HG03066 (cell line): ENCODE data around the gene IFNAR2.

Experiments
- ATAC-seq: cut with Tn5 transposase; IDR thresholded peaks from one replicate; pipeline ENCODE4 v1.9.1; 2021; ENCODE audit warnings: low read depth; ENCODE audit not compliant: unreplicated experiment

The IFNAR2 gene

DNA sequence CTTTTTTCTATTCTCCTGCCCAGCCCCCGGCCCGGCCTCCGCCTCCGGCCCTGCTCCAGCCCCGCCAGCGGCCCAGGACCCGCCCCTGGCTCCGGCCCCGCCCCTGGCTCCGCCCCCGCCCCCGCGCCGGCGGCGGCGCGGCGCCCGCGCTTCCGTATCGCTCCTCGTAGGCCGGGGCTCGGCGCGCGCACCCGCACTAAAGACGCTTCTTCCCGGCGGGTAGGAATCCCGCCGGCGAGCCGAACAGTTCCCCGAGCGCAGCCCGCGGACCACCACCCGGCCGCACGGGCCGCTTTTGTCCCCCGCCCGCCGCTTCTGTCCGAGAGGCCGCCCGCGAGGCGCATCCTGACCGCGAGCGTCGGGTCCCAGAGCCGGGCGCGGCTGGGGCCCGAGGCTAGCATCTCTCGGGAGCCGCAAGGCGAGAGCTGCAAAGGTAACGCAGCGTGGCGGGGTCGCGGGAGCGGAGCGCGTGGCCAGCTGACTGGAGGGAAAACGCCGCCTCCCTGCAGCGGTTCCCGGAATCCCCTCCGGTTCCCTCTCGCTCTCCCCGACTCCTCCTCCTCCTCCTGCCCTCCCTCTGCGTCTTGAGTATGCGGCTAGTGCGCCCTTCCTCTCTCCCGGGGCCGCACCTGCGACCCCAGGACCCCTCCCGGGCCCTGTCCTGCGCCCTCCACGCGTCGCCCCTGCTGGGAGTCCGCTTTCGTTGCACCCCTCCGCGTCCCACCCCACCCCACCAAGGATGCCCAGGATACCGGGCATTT lies at the start of gene IFNAR2:
TSS of gene IFNAR2 (plus strand) at position 155 of the 761 bp plus-strand sequence. CDS start 11,985 bp downstream, outside the sequence.
- ATAC-seq, result peak; percentile 60

DNA sequence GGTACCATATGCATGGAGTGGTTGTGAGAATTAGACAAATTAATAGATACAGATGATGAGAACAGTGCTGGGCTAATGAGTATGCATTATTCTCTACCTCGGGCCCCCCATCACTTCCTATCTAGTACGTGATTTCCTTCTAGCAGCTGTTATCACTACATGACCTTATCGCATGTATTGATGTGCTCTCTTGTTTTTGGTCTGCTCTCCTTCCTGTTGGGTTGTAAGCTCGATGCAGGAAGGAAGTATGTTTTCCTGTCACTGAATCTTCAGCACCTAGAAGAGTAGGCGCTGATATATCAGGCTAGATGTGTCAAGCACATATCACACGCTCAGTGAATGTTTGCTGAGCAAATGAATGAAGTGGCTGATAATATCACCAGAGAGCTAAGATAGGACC lies 43.9 kb upstream of the IFNAR2 start:
- no peak for ATAC-seq

DNA sequence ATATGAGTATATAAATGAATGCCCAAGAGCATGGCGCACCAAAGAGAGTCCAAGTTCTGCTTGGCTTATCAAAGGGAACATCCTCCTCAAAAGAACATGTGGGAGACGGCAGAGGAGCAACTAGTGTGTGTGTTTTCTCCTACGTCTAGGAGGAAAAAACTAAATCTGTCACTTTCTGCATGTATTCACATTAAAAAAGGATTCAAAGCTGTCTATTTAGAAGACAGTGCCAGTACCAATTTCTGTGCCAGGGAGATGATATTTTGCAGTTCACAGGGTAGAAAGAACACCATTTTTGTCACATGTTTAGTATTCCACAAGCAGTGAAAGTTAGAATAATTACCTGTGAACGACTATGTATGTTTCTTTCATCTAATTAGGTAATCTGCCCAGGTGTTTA lies 42.5 kb upstream of the IFNAR2 start:
- ATAC-seq, result no peak

DNA sequence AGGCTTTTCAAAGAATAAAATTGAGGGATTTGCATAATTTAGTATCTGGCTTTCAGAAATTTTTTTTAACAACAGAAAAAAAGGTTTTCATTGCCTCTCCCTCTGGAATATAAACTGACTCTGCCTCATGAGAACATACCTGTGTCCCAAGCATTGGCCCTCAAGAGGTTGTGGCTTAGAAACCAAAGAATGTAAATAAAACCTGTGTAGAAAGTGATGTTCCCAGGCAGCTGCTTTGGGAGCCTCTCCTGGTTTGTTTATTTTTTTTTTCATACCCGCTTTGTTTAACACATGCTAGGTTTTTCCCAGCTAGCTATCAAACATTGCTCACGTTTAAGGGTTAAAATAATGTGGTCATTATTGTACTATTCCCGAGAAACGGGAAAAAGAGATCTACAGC lies 40.5 kb upstream of the IFNAR2 start:
- no peak for ATAC-seq

DNA sequence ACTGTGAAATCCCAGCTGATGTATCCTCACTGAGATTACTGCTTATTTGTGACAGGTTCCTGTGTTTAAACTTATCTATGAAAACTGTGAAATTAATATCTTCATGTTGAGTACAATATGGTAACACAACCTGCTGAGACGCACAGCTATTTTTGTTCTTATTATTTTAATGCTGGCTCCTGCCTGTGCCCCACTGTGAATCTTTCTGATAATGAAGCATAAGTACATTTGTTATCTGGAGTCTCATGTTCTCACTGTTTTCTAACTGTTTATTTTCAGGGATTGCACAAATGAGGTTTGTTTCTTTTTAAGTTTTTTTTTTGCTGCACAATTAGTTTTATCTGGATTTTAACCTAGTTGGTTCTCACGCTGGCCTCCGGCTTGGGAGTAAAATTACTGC lies 39.9 kb upstream of the IFNAR2 start:
- no peak for ATAC-seq

DNA sequence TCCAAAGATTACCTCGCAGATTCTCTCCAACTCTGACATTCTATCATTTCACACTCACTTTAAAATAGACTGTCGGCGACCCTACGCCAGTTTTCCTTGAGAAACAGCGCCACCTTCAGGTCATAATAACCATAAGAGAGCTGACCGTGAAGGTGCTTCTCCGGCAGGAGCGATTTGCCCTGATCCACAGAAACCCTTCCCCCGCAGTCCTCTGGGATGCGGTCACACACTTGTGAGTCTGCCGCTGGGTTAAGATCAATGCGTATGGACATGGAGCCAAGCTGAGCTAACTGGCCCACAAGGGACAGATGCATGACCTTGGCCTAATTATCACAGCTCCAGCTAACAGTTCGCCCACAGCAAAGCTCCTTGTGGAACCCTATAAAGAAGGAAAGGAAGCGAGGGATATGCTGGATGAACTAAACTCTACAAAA lies 32.8 kb upstream of the IFNAR2 start:
- ATAC-seq, result no peak

DNA sequence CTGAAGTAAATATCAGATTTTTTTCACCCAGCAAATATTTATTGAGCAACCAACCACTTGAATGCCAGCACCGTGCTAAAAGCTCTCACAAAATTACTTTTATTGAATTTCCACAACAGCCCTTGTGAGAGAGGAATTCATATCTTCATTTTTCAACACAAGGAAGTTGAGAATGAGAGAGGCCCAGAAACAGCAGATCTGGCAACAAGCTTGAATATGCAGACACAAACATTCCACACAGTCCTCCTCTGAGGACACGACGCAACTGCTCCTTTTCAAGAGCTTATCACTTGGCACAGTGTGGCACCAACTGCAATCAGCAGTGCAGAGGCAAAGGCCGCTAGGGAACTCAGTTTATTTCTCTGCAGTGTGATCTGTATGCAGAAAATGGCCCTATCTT lies 32.2 kb upstream of the IFNAR2 start:
- ATAC-seq, result no peak

DNA sequence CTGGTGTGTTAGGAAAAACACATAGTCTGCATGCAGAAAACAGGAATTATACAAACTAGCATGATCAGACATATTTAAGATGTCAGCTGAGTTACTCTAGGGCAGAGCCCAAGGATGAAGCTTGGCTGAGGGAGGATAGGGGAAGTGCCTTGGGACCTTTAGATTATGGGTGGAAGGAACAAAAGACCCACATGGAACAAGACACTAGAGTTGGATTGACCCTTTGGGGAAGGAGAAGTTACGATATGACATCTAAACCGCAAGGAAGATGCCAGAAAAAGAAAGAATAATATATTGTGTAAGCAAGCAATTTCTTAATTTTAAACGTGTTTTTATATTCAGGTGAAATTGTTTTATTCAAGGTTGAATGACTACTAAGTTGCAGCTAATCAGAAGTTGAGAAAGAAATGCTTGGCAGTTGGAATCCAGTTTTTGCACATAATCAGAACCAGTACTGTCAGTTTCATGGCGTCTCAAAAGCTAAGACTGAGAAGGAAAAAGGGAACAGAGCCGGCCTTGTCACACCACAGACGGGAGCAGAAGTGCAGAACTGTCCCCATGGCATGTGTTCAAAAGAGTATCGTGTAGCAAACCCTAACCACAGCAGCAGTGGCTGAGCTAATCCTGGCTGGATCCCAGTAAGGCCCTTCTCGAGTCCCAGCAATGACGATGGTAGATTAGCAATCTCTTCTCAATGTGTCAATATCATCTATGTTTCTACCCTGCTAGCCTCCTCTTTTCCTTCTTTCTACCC lies 31.2 kb upstream of the IFNAR2 start:
- ATAC-seq, result no peak

DNA sequence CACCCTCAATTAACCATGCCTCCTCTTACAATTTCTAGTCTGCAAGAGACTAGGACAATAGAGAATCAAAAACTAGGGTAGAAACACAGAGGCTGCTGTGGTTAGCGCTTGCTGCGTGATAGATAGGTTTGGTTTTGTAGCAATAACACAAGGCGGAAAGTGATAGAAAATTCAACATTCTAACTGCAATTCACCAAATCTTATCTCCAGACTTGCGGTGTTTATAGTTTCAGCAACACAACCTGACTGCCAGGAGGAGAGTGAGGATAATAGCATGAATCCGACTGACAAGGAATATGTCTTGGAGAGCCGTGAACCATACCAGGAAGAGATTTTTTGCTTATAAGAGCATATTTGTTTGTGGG lies 30.7 kb upstream of the IFNAR2 start:
- ATAC-seq, result no peak

DNA sequence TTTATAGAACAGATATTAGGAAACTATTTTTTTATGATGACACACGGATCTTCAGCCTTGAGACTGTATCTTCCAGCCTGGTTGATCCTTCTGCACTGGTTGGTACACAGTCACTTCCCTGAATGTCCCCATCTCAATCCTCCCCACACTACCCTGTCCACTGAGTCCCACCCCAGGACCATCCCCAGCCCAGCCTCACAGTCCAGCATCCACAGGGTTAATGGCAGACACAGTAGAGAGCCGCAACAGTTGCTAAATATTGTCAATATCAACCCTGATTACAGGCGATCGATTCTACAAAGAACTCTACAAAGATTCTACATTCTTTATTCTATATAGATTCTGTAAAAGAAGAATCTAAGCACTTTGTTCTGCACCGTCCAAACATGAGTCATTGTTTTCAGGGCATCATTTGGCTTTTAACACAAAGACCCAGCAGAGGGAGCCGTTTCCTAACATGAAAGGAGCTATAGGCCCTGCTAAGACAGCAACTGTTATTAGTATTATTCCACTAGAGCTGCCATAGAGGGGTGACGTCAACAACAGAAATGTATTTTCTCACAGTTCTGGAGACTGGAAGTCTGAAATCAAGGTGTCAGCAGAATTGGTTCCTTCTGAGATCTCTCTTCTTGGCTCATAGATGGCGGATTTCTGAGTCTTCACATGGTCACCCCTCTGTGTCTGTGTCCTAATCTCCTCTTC lies 30.1 kb upstream of the IFNAR2 start:
- ATAC-seq, result peak; percentile 77

DNA sequence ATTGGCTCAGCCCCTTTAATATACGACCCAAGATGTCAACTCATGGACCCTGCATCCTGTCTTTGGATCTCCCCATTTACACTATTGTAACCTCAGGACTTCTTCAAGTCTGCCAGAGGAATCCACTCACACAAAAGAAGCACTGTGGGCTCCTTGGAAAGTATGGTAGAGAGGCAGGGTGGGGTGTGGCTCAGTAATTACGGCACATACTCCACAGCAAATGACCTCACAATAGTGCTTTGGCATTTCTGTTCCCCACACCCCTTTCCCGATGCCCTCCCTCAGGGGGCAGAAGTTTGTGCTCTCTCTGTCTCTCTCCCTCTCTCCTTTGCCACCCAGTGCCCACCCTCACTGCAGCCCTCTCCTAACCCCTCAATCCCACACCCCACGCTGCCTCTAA lies 27.8 kb upstream of the IFNAR2 start:
- ATAC-seq, result no peak

DNA sequence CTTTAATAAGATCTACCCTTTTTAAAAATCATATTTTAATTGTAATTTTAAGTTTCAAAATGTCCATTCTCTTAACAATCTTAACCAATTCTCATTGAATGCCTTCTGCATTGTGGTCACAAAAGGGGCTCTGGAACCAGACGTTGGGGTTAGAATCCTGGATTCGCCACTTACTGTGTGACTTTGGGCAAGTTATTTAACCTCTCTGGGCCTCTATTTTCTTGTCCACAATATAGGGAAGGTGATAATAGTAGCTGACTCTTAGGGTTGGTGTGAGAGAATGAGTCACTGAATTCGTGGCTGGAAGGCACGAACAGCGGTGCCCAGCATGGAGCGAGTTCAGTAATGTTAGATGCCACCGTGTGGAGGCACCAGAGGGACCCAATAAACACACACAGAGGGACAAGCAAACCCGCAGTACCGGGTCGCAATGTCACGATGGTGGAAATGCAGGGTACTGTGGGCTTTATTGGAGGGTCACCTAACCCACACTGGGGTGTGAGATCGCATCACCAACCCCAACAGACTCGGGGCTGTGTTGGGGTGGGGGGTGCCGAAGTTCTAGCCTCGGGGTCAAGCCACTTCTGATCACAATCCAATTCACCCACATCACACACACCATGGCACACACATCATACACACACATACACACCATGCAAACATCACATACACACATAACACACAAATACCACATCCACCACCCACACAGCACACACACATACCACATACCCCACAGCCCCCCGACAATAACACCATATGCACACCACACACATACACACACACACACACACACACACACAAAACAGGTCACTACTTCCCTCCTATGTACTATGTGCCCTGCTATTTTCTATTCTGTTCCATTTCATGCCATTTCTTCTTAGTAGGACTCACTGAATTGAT lies 27.0 kb upstream of the IFNAR2 start:
- ATAC-seq, result no peak

DNA sequence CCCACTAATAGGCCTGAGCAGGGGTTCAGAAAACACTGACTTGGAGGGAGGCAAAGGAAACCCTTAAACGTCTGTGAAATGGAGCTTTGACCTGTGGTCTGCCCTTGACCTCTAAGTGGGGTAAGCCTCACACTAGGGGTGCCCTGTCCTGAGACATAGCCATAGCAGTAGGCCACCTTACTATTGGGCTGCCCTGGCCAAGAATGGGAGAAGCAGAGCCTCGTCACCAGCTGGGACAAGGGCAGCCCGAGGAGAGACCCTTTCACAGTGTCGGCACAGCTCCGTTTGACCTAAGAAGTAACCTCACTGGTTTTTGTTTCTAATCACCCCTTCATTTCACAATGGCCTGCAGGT lies 26.4 kb upstream of the IFNAR2 start:
- ATAC-seq, result no peak

DNA sequence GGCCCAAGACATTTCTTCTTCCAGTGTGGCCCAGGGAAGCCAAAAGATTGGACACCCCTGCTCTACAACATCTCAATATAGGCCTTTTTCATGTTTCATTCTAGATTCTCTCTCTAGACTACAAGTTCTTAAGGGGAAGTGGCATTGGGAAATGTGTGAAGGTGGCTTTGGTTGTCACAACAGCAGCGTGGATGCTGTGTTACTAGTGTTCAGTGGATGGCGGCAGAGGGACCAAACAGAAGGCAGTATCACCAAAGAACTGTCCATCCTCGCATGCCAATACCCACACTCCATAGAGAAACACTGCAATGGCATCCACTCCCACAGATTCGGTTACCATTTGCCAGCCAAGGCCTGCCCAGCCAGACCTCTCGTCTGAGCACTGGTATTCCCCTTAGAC lies 24.3 kb upstream of the IFNAR2 start:
- peak; percentile 43 for ATAC-seq

DNA sequence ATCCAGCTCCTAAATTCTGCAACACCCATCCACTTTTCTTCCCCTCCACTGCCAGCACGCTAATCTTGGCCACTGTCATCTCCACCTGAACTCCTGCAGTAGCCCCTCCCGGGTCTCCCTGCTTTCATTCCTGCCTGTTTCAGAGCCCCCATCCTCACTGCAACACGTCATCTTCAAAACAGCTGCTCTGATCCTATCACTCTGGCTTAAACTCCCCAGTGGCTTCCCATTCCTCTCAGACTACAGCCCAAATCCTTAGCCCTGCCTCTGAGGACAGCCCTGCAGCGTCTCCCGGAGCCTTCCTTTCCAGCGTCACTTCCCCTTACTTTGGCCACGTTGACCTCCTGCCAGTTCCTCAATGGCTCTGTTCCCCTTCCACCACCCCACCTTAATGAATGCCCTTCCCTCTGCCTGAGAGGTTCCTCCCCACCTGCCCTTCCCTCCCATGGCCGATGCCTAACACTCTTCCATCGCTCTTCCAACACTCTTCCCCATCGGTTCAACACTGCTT lies 22.9 kb upstream of the IFNAR2 start:
- ATAC-seq, result no peak

DNA sequence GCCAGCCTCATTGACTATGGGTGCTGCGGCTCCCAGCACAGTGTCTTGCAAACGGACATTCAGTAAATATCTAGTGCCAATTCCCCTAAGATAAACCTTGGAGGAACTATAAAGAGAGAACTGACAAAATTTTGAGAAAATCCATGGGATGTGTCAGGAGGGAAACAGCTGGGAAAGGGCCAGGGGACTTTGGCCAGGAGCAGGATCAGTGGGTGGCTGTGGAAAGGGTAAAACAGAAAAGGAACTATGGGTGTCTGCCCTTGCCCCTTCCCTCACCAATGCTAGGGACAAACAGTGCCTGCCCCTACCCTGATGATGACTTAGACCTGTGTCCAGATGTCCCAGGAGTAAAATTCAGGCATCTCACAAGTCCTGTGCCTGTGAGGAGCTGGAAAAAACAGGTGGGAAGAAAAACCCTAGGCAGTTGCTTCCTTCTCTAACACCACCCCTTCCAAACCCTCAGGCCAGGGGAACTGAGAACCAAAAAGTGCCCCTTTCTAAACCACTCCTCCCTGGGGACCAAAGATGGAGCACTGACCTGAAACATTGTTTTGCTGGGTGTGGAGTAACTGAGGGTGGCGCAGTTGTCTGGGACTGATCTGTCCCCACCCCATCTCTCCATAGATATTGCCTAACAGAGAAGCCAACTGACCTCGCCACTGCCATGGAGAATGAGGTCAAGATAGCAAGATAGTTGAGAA lies 22.1 kb upstream of the IFNAR2 start:
- ATAC-seq, result no peak

DNA sequence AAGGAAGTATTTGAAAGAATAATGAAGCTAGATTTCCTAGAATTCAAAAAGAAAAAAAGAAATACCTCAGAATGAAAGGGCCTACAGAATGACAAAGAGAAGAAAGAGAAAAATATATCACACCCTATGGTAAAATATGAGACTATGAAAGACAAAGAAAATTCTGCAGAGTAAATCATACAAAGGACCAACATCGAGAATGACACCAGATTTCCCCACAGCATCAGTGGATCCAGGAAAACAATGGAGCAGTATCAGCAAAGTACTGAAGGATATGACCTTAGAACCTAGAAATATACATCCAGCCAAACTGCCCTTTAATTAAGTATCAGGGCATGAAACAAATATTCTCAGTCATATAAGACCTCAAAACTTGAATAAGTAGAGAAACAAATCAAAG lies 21.2 kb upstream of the IFNAR2 start:
- ATAC-seq, result no peak

DNA sequence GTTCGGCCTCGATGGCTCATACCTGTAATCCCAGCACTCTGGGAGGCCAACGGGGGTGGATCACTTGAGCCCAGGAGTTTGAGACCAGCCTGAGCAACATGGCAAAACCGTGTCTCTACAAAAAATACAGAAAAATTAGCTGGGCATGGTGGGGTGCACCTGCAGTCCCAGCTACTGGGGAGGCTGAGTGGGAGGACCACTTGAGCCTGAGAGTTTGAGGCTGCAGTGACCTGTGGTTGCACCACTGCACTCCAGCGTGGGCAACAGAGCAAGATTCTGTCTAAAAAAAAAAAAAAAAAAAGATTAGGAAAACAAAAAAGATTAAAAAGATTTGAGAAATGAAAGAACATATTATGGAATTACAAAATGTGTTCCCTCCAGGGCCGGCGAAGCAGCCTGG lies 18.4 kb upstream of the IFNAR2 start:
- ATAC-seq, result no peak

DNA sequence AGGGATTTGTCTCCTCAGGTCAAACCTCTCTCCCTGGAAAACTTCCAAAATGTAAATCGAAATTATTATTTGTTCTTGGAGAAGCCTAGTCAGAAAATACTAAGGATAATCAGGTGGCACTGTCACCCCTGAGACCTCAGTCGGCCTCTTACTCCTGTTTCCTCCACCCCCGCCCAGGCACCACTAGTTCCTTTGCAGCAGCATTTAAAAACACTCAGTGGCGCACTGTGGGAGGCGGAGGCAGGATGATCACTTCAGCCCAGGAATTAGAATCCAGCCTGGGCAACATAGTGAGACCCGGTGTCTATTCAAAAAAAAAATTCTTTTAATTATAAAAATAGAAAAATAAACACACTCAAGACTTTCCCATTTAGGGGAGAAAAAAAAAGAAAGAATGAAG lies 18.0 kb upstream of the IFNAR2 start:
- ATAC-seq, result no peak
